DOHH2 (cell line): ENCODE results near the gene FOXK1.

Experiments used
- H3F3A ChIP-seq: fragments of 200-600 bp; sonication (generic), shearing (Covaris generic); 2 replicates; pipeline ENCODE4 v1.6.0; 2016; ENCODE audit warnings: antibody characterized with exemption, mild to moderate bottlenecking; ENCODE audit not compliant: control insufficient read depth, insufficient read depth
- H3K27ac ChIP-seq: fragments of 200-600 bp; sonication (generic); 2 replicates; pipeline ENCODE4 v1.5.1; 2014; ENCODE audit warnings: low read depth, mild to moderate bottlenecking, low read length, moderate library complexity
- H3K27me3 ChIP-seq: fragments of 200-600 bp; sonication (generic); 2 replicates; pipeline ENCODE4 v1.6.1; 2014; ENCODE audit warnings: mild to moderate bottlenecking, low read length, mixed read lengths; ENCODE audit not compliant: control insufficient read depth
- H3K36me3 ChIP-seq: fragments of 200-600 bp; sonication (generic); 2 replicates; pipeline ENCODE4 v1.6.1; 2014; ENCODE audit warnings: mild to moderate bottlenecking, low read length, moderate library complexity, mixed read lengths; ENCODE audit not compliant: control insufficient read depth
- H3K4me1 ChIP-seq: fragments of 200-600 bp; sonication (generic); 2 replicates; pipeline ENCODE4 v1.6.1; 2014; ENCODE audit warnings: mild to moderate bottlenecking, low read length, mixed read lengths; ENCODE audit not compliant: control insufficient read depth
- H3K4me2 ChIP-seq: fragments of 200-600 bp; sonication (generic); 2 replicates; pipeline ENCODE4 v1.6.0; 2014; ENCODE audit warnings: mild to moderate bottlenecking, low read length, moderate library complexity
- H3K4me3 ChIP-seq: fragments of 200-600 bp; sonication (generic); 2 replicates; pipeline ENCODE4 v1.5.1; 2014; ENCODE audit warnings: mild to moderate bottlenecking, low read length, mixed read lengths
- H3K79me2 ChIP-seq: fragments of 200-600 bp; sonication (generic); 2 replicates; pipeline ENCODE4 v1.6.1; 2014; ENCODE audit warnings: mild to moderate bottlenecking, low read length, mixed read lengths; ENCODE audit not compliant: control insufficient read depth
- H3K9me2 ChIP-seq: fragments of 200-600 bp; sonication (generic); replicated peaks from 2 replicates; pipeline ENCODE4 v1.6.1; 2014; ENCODE audit warnings: mild to moderate bottlenecking, low read length, mixed read lengths; ENCODE audit not compliant: control insufficient read depth
- H3K9me3 ChIP-seq: fragments of 200-600 bp; sonication (generic); 2 replicates; pipeline ENCODE4 v1.6.1; 2014; ENCODE audit warnings: antibody characterized with exemption, low read length, mixed read lengths; ENCODE audit not compliant: control insufficient read depth, insufficient read depth
- H4K20me1 ChIP-seq: fragments of 200-600 bp; sonication (generic); 2 replicates; pipeline ENCODE4 v1.6.0; 2014; ENCODE audit warnings: low read depth, mild to moderate bottlenecking, antibody characterized with exemption, low read length, moderate library complexity; ENCODE audit not compliant: control insufficient read depth, insufficient read depth
- CTCF ChIP-seq: fragments of 200-600 bp; sonication (generic); IDR thresholded peaks from one replicate; pipeline ENCODE4 v1.5.1; 2014; ENCODE audit warnings: antibody characterized with exemption, mild to moderate bottlenecking, low read depth, low read length; ENCODE audit not compliant: poor library complexity, severe bottlenecking
- EZH2phosphoT487 ChIP-seq: fragments of 200-600 bp; sonication (generic); IDR thresholded peaks from 2 replicates; pipeline ENCODE4 v1.6.1; 2017; ENCODE audit warnings: borderline replicate concordance, mild to moderate bottlenecking, antibody characterized with exemption, low read length, moderate library complexity, mixed read lengths

The FOXK1 gene

GRCh38 chr7:4818000-4818794 lies 136.1 kb downstream of the FOXK1 start:
- H3K36me3 ChIP-seq = no peaks in the 10 kb centered on the region
- H3F3A ChIP-seq = no peaks in the 10 kb centered on the region
- H4K20me1 ChIP-seq = no peaks in the 10 kb centered on the region
- H3K27ac ChIP-seq = no peak overlapping the region
- H3K9me3 ChIP-seq = no peaks in the 10 kb centered on the region
- H3K4me2 ChIP-seq = no peak overlapping the region
- no peaks in the 10 kb centered on the region for H3K4me1 ChIP-seq
- no peaks in the 10 kb centered on the region for H3K79me2 ChIP-seq
- TF ChIP-seq CTCF = no peak
- TF ChIP-seq EZH2phosphoT487 = no peak
- H3K9me2 ChIP-seq = no peaks in the 10 kb centered on the region
- no peak overlapping the region for H3K4me3 ChIP-seq
- no peaks in the 10 kb centered on the region for H3K27me3 ChIP-seq

GRCh38 chr7:4819560-4820404 lies 137.7 kb downstream of the FOXK1 start:
- H3K4me2 ChIP-seq = no peak overlapping the region

GRCh38 chr7:4820405-4820966 lies 138.4 kb downstream of the FOXK1 start:
- no peak for TF ChIP-seq CTCF
- TF ChIP-seq EZH2phosphoT487 = no peak
- no peaks in the 10 kb centered on the region for H3K79me2 ChIP-seq
- no peaks in the 10 kb centered on the region for H3F3A ChIP-seq
- no peaks in the 10 kb centered on the region for H4K20me1 ChIP-seq
- H3K27ac ChIP-seq = no peak overlapping the region
- H3K4me1 ChIP-seq = no peaks in the 10 kb centered on the region
- no peak overlapping the region for H3K4me2 ChIP-seq
- H3K9me2 ChIP-seq = no peaks in the 10 kb centered on the region
- no peaks in the 10 kb centered on the region for H3K36me3 ChIP-seq
- no peak overlapping the region for H3K4me3 ChIP-seq
- H3K27me3 ChIP-seq = no peaks in the 10 kb centered on the region
- H3K9me3 ChIP-seq = no peaks in the 10 kb centered on the region

More at GRCh38 chr7:4819560-4820404, 137.7 kb downstream of the FOXK1 start:
- Histone ChIP-seq H4K20me1 (no peaks in the 10 kb centered on the region), H3K4me1 (no peaks in the 10 kb centered on the region), H3K27ac (no peak overlapping the region), H3K4me3 (no peak overlapping the region), H3K9me3 (no peaks in the 10 kb centered on the region), H3F3A (no peaks in the 10 kb centered on the region), H3K79me2 (no peaks in the 10 kb centered on the region), H3K36me3 (no peaks in the 10 kb centered on the region), H3K9me2 (no peaks in the 10 kb centered on the region), H3K27me3 (no peaks in the 10 kb centered on the region)
- no peak for TF ChIP-seq CTCF
- no peak for TF ChIP-seq EZH2phosphoT487
